SHP77 (cell line): ENCODE results near the gene POLK.
"Not testable (repeated sequence)": the region's sequence is repeated elsewhere in the genome, so short reads cannot be mapped to it uniquely, and the experiment has no call there.

Experiments
- DNase-seq, 2 experiments: peaks; one replicate each; lab custom pipeline; 2025; lab: John Stamatoyannopoulos, UW

Gene POLK

GRCh38 chr5:75610859-75611310 lies 99.2 kb downstream of the POLK start:
- DNase-seq = not testable (repeated sequence)

GRCh38 chr5:75611311-75612225 lies 99.9 kb downstream of the POLK start, which contains the start of gene ANKDD1B:
TSS of gene ANKDD1B (plus strand) at chr5:75611453. CDS start at chr5:75611635, 182 bp downstream.
- no peak for DNase-seq

DNA sequence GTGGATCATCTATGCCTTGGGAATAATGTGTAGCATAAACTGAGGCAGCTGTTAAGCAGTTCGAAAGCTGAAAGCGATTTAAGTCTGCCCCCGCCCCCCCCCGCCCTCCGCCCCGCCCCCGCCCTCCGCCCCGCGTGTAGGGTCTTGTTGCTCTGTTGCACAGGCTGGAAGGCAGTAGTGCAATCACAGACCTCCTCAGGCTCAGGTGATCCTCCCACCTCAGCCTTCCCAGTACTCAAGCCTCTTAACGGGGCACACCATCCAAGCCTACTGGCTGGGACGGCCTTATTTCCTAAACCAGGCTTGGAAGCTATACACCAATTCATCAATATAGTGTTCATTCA lies 100.5 kb downstream of the POLK start:
- no peak for DNase-seq

GRCh38 chr5:75612901-75613300 lies 101.2 kb downstream of the POLK start:
- DNase-seq = no peak

DNA sequence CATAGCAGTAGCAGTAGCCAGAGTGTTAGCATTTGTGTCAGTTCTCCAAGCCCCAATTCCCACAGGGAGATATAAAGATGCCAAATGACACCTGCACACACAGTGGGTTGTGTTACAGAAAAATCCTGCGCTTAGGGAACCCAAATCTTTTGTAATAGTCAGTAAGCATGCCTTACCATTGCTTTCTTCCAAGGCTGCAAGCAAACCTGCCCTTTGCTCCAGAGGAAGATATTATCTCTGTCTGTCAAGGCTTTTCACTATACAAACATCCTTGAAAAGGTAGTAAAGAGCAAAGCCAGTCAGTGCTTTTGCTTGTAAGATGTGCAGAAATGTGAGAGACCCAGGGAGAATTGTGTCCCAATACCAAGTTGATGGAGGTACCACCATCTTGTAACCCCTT lies 102.5 kb downstream of the POLK start:
- DNase-seq = no peak

GRCh38 chr5:75616371-75616881 lies 104.7 kb downstream of the POLK start:
- DNase-seq = no peak

- no peak for DNase-seq
These were observed 105.4 kb downstream of the POLK start for GRCh38 chr5:75616971-75617621.

DNA sequence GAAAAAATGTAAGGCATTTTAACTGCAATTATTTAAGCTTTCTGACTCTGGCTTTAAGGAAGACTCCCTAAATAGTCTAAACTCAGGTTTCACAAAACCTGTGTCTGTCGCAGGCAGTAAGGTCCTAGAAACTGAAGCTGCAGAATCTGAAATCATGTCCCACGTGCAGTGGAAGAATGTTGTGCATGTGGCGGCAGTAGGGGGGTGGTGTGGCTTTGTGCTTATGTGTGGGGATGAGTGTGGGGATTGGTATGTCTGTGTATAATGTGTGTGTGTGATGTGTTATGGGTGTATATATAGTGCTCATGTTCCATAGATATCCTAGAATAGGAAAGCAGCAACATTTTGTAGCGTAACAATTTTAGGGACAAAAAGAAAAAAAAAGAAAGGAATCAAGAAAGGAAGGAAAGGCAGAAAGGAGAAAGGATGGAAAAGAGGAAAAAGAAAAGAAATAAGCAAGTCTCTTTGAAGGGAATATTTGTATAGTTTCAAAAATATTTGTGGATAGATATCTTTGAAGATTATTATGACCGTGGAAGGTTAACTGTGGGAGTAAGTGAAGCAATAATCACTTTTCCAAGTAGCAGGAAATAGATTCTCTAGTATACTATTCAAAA lies 106.2 kb downstream of the POLK start:
- DNase-seq = no peak

GRCh38 chr5:75620184-75620959 lies 108.7 kb downstream of the POLK start:
- no peak for DNase-seq

GRCh38 chr5:75622564-75622963 lies 110.9 kb downstream of the POLK start:
- no peak for DNase-seq

DNA sequence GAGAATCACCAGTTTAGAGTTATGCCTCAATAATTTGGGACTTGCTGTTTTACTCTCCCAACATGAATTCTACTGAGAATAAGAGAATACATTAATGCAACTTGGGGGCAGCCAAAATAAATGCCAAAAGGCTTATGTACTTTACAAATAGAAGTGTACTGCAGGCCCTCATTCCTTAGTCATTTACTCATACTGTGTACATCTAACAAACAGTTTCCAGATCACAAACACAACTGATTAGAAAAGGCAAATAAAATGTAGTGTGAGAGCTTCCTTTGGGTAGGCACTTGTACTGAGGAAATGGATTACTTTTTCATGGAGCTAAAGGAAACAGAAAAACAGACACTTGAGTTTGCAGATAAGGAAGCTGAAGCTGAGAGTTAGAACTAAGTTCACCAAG lies 112.2 kb downstream of the POLK start:
- no peak for DNase-seq

DNA sequence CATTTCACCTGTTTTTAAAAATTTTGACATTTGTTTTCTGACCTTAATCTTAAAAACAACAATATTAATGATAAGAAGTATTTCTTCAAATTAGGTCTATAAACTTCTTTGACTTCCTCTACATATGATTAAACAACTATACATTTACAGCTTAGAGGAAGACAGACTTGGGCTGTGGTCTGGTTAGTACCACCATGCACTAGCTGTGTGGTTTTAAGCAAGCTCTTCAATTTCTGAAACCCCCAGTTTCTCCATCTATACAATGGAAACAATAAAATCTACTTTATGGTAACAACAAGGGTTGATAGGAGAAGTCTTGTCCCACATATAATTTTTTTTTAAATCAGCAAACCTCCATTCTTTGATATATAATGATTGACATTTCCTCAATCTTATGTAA lies 115.3 kb downstream of the POLK start:
- no peak for DNase-seq

DNA sequence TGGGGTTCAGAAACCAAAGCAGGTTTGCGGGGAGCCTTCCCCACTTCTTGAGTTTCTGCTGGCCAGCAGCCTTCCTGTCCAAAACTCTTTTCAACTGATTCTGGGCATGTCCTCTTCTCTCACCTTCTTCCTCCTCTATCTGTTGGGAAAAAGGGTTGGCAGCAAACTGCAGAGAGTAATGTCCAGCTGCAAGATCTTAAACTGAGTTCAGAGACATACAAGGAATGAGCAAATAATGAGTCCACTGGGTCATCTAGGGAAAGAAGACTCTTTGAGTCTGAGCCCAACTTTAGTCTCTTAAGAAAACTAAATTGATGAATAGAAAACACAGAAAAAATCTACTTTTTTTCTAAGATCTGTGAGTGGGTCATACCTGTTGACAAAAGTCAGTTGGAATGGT lies 116.1 kb downstream of the POLK start:
- no peak for DNase-seq

DNA sequence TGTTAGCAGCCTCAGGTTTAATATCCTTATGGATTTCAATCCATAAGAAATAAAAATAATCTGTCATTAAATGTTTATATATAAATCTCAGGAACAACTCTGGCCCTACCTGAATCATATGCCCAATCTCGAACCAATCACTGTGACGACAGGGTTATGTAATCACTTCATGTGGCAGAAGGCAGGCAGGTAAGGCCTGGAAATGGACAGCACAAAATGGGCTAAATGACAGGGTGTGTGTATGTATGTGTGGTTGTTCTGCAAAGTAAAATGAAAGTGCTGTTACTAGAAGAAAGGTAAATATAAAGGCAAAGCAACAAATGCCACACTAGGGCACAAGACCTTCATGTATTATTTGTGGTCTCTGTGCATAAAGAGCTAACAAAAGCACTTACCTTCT lies 119.2 kb downstream of the POLK start:
- DNase-seq = no peak

DNA sequence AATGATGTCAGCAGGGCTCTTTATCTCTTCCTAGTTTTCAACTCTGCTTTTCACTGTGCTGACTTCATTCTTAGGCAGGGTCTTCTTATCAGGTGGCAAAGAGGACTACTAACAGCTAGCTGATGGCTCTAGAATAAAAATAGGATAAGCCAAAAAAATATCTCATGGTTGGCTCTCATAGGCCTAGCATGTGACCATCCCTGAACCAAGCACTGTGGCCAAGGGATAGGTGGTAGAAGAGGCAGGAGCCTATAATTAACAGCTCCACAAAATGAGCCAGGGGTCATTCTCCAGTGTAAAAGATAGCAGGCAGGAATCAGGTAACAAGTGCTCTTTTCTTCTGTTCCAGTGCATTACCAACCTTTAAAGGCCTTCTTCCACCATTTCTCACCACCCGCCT lies 120.6 kb downstream of the POLK start:
- no peak for DNase-seq

- no peak for DNase-seq
These were observed 126.3 kb downstream of the POLK start for GRCh38 chr5:75637949-75638348.

GRCh38 chr5:75639535-75640311 lies 128.0 kb downstream of the POLK start:
- no peak for DNase-seq

GRCh38 chr5:75640395-75640794 lies 128.7 kb downstream of the POLK start:
- no peak for DNase-seq

GRCh38 chr5:75640826-75641225 lies 129.1 kb downstream of the POLK start:
- no peak for DNase-seq

GRCh38 chr5:75648712-75649111 lies 137.0 kb downstream of the POLK start:
- no peak for DNase-seq
